Subcutaneous abdominal adipose tissue (tissue), 5 donors: ENCODE measurements around the gene SURF4.

Source experiments
- H3K27ac ChIP-seq: one replicate; pipeline ENCODE4 v1.7.0; 2013; ENCODE audit warnings: low read depth, mild to moderate bottlenecking, inconsistent platforms, low read length, moderate library complexity
- H3K27me3 ChIP-seq, 5 donors: one replicate each; pipeline ENCODE4 v1.7.0; 2013; ENCODE audit warnings: low read length in 5 of 5, inconsistent platforms in 1 of 5; ENCODE audit not compliant: control insufficient read depth in 5 of 5, insufficient read depth in 4 of 5
- H3K36me3 ChIP-seq, 5 donors: one replicate each; pipeline ENCODE4 v1.7.0; 2013; ENCODE audit warnings: low read length in 5 of 5; ENCODE audit not compliant: control insufficient read depth in 5 of 5, insufficient read depth in 5 of 5
- H3K4me1 ChIP-seq, 5 donors: one replicate each; pipeline ENCODE4 v1.7.0; 2013; ENCODE audit warnings: low read length in 5 of 5, mild to moderate bottlenecking in 3 of 5, moderate library complexity in 1 of 5; ENCODE audit not compliant: control insufficient read depth in 5 of 5, insufficient read depth in 5 of 5
- H3K4me3 ChIP-seq, 5 donors: one replicate each; pipeline ENCODE4 v1.7.0; 2013; ENCODE audit warnings: low read length in 5 of 5, low read depth in 1 of 5
- H3K9ac ChIP-seq, 5 donors: one replicate each; pipeline ENCODE4 v1.7.0; 2013; ENCODE audit warnings: low read length in 5 of 5, mild to moderate bottlenecking in 4 of 5, moderate library complexity in 3 of 5
- H3K9me3 ChIP-seq, 5 donors: one replicate each; pipeline ENCODE4 v1.7.0; 2013; ENCODE audit warnings: low read length in 5 of 5; ENCODE audit not compliant: control insufficient read depth in 5 of 5
- donor health status: healthy.
- donor health status: healthy.
- donor health status: healthy.
- donor health status: healthy.
- donor health status: healthy.

Gene SURF4

DNA sequence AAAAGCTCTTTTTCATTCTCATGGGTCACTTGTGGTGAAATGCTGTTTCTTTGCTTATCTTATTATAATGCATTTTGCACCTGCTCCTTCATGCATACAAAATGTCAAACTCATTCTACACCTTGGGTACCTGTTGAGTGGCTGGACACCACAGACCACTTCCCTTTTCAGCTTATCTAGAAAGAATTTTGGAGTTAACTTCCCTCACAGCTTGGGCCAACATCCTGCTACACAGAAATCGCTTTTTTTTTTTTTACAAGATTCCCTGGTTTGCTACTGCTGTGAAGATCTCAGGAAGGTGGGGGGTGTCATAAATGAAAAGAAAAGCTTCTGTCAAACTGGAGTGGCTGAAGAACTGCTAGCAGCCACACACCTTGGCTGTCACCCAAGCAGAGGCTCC, 39.3 kb upstream of the SURF4 start:
- no peaks in the 10 kb centered on the region for H3K9me3 ChIP-seq
- no peak overlapping the region for H3K27ac ChIP-seq
- peaks cover 3 to 49% (median 45%) of the 10 kb centered on the region in 5 donors for H3K36me3 ChIP-seq
- H3K4me1 ChIP-seq, result peaks cover 6 to 30% (median 24%) of the 10 kb centered on the region in 5 donors
- no peaks in the 10 kb centered on the region for H3K27me3 ChIP-seq
- H3K9ac ChIP-seq, result no peak overlapping the region
- H3K4me3 ChIP-seq, result no peak overlapping the region

GRCh38 chr9:133408042-133408441, 32.2 kb upstream of the SURF4 start:
- no peak overlapping the region for H3K27ac ChIP-seq
- peaks cover 0 to 84% (median 75%) of the 10 kb centered on the region in 5 donors for H3K36me3 ChIP-seq

GRCh38 chr9:133406480-133407307, 30.8 kb upstream of the SURF4 start:
- no peak overlapping the region for H3K9ac ChIP-seq
- H3K27ac ChIP-seq, result no peak overlapping the region
- no peaks in the 10 kb centered on the region for H3K9me3 ChIP-seq
- H3K27me3 ChIP-seq, result no peaks in the 10 kb centered on the region
- H3K4me1 ChIP-seq, result peaks cover 0 to 17% (median 10%) of the 10 kb centered on the region in 5 donors
- H3K36me3 ChIP-seq, result peaks cover 0 to 80% (median 62%) of the 10 kb centered on the region in 5 donors
- no peak overlapping the region for H3K4me3 ChIP-seq

More at GRCh38 chr9:133408042-133408441, 32.2 kb upstream of the SURF4 start:
- Histone ChIP-seq H3K4me3 (no peak overlapping the region), H3K27me3 (no peaks in the 10 kb centered on the region), H3K9me3 (no peaks in the 10 kb centered on the region), H3K9ac (no peak overlapping the region), H3K4me1 (peaks cover 0 to 10% (median 6%) of the 10 kb centered on the region in 5 donors)

DNA sequence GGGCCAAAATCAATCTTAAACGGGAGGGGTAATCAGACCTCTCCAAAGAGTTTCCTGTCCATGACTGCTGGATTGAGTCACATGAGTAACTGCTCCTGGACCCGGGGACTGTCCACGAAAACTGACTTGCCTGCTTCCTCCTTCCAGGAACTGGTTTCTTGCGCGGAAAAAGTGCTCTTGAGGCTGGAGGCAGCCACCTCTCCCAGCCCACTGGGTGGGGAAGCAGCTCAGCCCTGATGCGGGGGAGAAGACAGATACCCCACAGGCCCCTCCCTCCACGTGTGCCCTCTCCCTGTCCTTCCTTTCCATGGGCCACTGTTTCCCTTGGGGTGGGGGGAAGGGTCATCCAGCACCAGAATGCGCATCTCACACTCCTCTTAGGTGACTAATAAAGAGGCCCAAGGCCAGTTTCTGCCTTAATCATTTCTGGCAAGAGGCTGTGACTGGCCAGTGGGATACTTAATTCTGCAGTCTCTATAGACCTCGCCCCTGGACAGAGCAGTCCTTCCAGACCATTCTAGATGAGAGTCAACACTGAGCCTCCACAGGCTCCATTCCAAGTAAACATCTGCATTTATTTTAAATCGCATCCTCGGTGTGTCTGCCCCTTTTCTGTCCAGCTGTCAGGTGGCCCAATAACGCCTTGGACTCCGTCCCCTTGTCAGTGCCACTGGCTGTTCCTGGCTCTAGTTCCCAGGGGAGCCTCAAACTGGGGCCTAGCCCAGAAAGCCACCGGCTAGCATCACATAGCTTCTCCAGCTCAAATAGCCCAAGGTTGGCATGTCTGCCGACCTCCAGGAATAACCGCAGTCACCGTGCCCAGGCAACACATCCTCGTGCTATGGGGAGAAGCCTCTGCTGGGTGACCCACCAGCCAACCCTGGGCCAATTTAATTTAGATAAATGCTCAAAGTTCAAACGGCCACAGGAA, 29.9 kb upstream of the SURF4 start:
- Histone ChIP-seq H3K4me1 (peaks cover 0 to 17% (median 10%) of the 10 kb centered on the region in 5 donors), H3K27me3 (no peaks in the 10 kb centered on the region), H3K9me3 (no peaks in the 10 kb centered on the region), H3K9ac (no peak overlapping the region), H3K4me3 (no peak overlapping the region), H3K27ac (no peak overlapping the region), H3K36me3 (peaks cover 0 to 74% (median 56%) of the 10 kb centered on the region in 5 donors)

DNA sequence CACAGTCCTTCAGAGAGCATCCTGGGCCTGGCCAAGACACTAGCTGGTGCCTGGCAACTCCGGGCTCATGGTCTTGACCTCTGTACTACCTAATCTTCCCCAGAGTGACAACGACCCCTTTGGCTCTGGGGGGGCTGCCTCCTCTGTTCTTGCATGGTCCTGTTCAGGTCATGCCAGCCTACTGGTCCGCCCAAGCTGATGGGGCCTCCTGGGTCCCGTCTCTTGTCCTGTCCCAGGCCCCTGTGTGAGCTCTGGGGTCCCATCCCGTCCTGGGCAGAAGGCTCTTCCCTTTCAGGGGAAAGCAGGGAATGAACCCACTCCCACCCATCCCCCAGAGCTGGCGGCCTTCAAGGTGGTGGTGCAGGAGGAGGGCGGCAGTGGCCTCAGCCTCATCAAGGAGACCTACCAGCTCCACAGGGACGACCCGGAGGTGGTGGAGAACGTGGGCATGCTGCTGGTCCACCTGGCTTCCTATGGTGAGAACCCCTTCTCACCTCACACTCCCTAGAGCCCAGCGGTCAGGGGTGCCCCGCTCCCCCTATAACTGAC, 28.7 kb upstream of the SURF4 start:
- peaks cover 0 to 65% (median 44%) of the 10 kb centered on the region in 5 donors for H3K36me3 ChIP-seq
- H3K9ac ChIP-seq, result no peak overlapping the region
- H3K9me3 ChIP-seq, result no peaks in the 10 kb centered on the region
- H3K27ac ChIP-seq, result no peak overlapping the region
- H3K27me3 ChIP-seq, result no peaks in the 10 kb centered on the region
- H3K4me1 ChIP-seq, result peaks cover 0 to 17% (median 10%) of the 10 kb centered on the region in 5 donors
- no peak overlapping the region for H3K4me3 ChIP-seq

GRCh38 chr9:133403766-133404453, 28.1 kb upstream of the SURF4 start:
- H3K27me3 ChIP-seq, result no peaks in the 10 kb centered on the region
- no peaks in the 10 kb centered on the region for H3K9me3 ChIP-seq
- no peak overlapping the region for H3K9ac ChIP-seq
- no peak overlapping the region for H3K4me3 ChIP-seq
- H3K4me1 ChIP-seq, result peaks cover 0 to 17% (median 10%) of the 10 kb centered on the region in 5 donors
- H3K36me3 ChIP-seq, result peaks cover 0 to 59% (median 39%) of the 10 kb centered on the region in 5 donors
- no peak overlapping the region for H3K27ac ChIP-seq

- Histone ChIP-seq H3K4me3 (no peak overlapping the region), H3K4me1 (peaks cover 0 to 17% (median 10%) of the 10 kb centered on the region in 5 donors), H3K27ac (no peak overlapping the region), H3K9me3 (no peaks in the 10 kb centered on the region), H3K27me3 (peaks cover 0 to 1% (median 0%) of the 10 kb centered on the region in 5 donors), H3K9ac (peak overlapping the region in 1 of 5 donors; percentile 36), H3K36me3 (peaks cover 0 to 48% (median 30%) of the 10 kb centered on the region in 5 donors)
These were observed 26.8 kb upstream of the SURF4 start for GRCh38 chr9:133402689-133403088.

DNA sequence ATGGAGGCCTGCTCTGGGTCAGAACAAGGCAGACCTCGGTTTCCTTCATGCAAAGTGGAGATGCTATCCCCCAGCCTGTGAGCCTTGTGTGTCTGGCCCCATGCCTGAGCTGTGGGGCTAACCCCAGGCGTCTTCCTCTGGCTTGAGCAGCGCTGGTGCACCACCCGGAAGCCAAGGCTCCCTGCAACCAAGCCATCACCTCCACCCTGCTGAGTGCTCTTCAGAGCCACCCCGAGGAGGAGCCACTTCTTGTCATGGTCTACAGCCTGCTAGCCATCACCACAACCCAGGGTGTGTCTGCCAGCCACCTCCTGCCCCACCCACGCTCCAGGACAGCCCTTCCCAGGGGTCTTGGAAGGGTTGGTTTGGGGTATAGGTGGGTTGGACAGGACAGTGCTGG, 25.7 kb upstream of the SURF4 start:
- H3K36me3 ChIP-seq, result peaks cover 0 to 37% (median 20%) of the 10 kb centered on the region in 5 donors

DNA sequence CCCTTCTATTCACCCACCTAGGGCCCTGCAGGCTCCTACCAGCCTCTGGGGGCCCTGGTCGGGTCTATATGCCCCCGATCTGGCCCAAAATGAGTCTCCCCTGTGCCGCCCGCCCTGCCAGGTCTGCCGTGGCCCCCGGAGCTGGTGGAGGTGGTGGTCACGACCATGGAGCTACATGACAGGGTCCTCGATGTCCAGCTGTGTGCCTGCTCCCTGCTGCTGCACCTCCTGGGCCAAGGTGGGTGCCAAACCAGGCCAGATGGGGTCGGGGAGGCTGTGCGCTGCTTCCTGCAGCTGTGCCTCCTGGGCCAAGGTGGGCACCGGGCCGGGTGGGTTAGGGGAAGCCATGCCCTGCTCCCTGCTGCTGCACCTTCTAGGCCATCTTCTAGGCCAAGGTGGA, 24.4 kb upstream of the SURF4 start:
- H3K9ac ChIP-seq, result peak overlapping the region in 1 of 5 donors; percentile 22
- peaks cover 2 to 13% (median 7%) of the 10 kb centered on the region in 5 donors for H3K27me3 ChIP-seq
- H3K27ac ChIP-seq, result no peak overlapping the region
- H3K4me3 ChIP-seq, result no peak overlapping the region
- H3K4me1 ChIP-seq, result peaks cover 0 to 20% (median 7%) of the 10 kb centered on the region in 5 donors
- no peaks in the 10 kb centered on the region for H3K9me3 ChIP-seq
- peaks cover 0 to 24% (median 8%) of the 10 kb centered on the region in 5 donors for H3K36me3 ChIP-seq

More for the DNA sequence above, 25.7 kb upstream of the SURF4 start:
- no peak overlapping the region for H3K27ac ChIP-seq
- H3K9ac ChIP-seq, result no peak overlapping the region
- H3K4me3 ChIP-seq, result no peak overlapping the region
- no peaks in the 10 kb centered on the region for H3K9me3 ChIP-seq
- H3K4me1 ChIP-seq, result peaks cover 0 to 20% (median 10%) of the 10 kb centered on the region in 5 donors
- H3K27me3 ChIP-seq, result peaks cover 0 to 9% (median 7%) of the 10 kb centered on the region in 5 donors
